HUES48 (cell line): Measurements from ENCODE around the gene JAK1.
A peak's percentile ranks its signal among the peaks of the same experiment; 100 is the strongest.

Experiments used
- H3K27ac ChIP-seq: one replicate; pipeline ENCODE4 v1.7.0; 2013; ENCODE audit warnings: low read depth, low read length, inconsistent platforms
- H3K27me3 ChIP-seq: 2 replicates; pipeline ENCODE4 v1.6.1; 2013; ENCODE audit warnings: mild to moderate bottlenecking, low read length; ENCODE audit not compliant: control insufficient read depth, insufficient read depth
- H3K36me3 ChIP-seq: 2 replicates; pipeline ENCODE4 v1.6.1; 2013; ENCODE audit warnings: low read length; ENCODE audit not compliant: control insufficient read depth, insufficient read depth
- H3K4me1 ChIP-seq: 2 replicates; pipeline ENCODE4 v1.6.1; 2013; ENCODE audit warnings: mild to moderate bottlenecking, low read length; ENCODE audit not compliant: control insufficient read depth, insufficient read depth
- H3K4me3 ChIP-seq: 2 replicates; pipeline ENCODE4 v1.5.1; 2013; ENCODE audit warnings: mild to moderate bottlenecking, low read depth, low read length
- H3K9ac ChIP-seq: 2 replicates; pipeline ENCODE4 v1.6.1; 2013; ENCODE audit warnings: mild to moderate bottlenecking, low read depth, low read length, moderate library complexity
- H3K9me3 ChIP-seq: 2 replicates; pipeline ENCODE4 v1.6.1; 2013; ENCODE audit warnings: low read length; ENCODE audit not compliant: control insufficient read depth, insufficient read depth

The JAK1 gene

GRCh38 chr1:64976361-64976760 is 10.0 kb upstream of the JAK1 start:
- Histone ChIP-seq H3K36me3 (no peaks in the 10 kb centered on the region), H3K4me3 (no peak overlapping the region), H3K27ac (no peak overlapping the region), H3K27me3 (no peaks in the 10 kb centered on the region), H3K4me1 (no peaks in the 10 kb centered on the region), H3K9ac (no peak overlapping the region), H3K9me3 (no peaks in the 10 kb centered on the region)

GRCh38 chr1:64975740-64976139 is 9.4 kb upstream of the JAK1 start:
- no peaks in the 10 kb centered on the region for H3K4me1 ChIP-seq
- H3K4me3 ChIP-seq: no peak overlapping the region

GRCh38 chr1:64975127-64975526 is 8.8 kb upstream of the JAK1 start:
- Histone ChIP-seq H3K9ac (no peak overlapping the region), H3K4me1 (no peaks in the 10 kb centered on the region), H3K36me3 (no peaks in the 10 kb centered on the region), H3K27ac (no peak overlapping the region), H3K9me3 (no peaks in the 10 kb centered on the region), H3K27me3 (no peaks in the 10 kb centered on the region), H3K4me3 (no peak overlapping the region)

More at GRCh38 chr1:64975740-64976139, 9.4 kb upstream of the JAK1 start:
- no peak overlapping the region for H3K27ac ChIP-seq
- H3K9me3 ChIP-seq: no peaks in the 10 kb centered on the region
- no peaks in the 10 kb centered on the region for H3K27me3 ChIP-seq
- no peak overlapping the region for H3K9ac ChIP-seq
- no peaks in the 10 kb centered on the region for H3K36me3 ChIP-seq

- no peak overlapping the region for H3K4me3 ChIP-seq
- no peak overlapping the region for H3K27ac ChIP-seq
- no peaks in the 10 kb centered on the region for H3K4me1 ChIP-seq
- no peaks in the 10 kb centered on the region for H3K27me3 ChIP-seq
- H3K36me3 ChIP-seq: no peaks in the 10 kb centered on the region
- no peaks in the 10 kb centered on the region for H3K9me3 ChIP-seq
- no peak overlapping the region for H3K9ac ChIP-seq
Measured at GRCh38 chr1:64974288-64974825, 8.0 kb upstream of the JAK1 start.

- Histone ChIP-seq H3K9me3 (no peaks in the 10 kb centered on the region), H3K9ac (no peak overlapping the region), H3K4me1 (no peaks in the 10 kb centered on the region), H3K4me3 (no peak overlapping the region), H3K27ac (no peak overlapping the region), H3K36me3 (no peaks in the 10 kb centered on the region), H3K27me3 (no peaks in the 10 kb centered on the region)
Measured at GRCh38 chr1:64973061-64973647, 6.8 kb upstream of the JAK1 start.

GRCh38 chr1:64969305-64970046 is 3.1 kb upstream of the JAK1 start:
- Histone ChIP-seq H3K9ac (no peak overlapping the region), H3K27ac (no peak overlapping the region), H3K27me3 (peaks cover 23% of the 10 kb centered on the region), H3K36me3 (no peaks in the 10 kb centered on the region), H3K4me3 (no peak overlapping the region), H3K4me1 (peaks cover 9% of the 10 kb centered on the region), H3K9me3 (no peaks in the 10 kb centered on the region)

GRCh38 chr1:64967381-64967780 is 1.0 kb upstream of the JAK1 start:
- Histone ChIP-seq H3K4me3 (no peak overlapping the region), H3K9ac (no peak overlapping the region), H3K27me3 (peaks cover 33% of the 10 kb centered on the region), H3K36me3 (no peaks in the 10 kb centered on the region), H3K4me1 (peaks cover 9% of the 10 kb centered on the region), H3K9me3 (no peaks in the 10 kb centered on the region), H3K27ac (no peak overlapping the region)

- peak overlapping the region; percentile 84 for H3K4me3 ChIP-seq
- peaks cover 14% of the 10 kb centered on the region for H3K4me1 ChIP-seq
- H3K27ac ChIP-seq: peak overlapping the region; percentile 85
- H3K9me3 ChIP-seq: no peaks in the 10 kb centered on the region
- H3K27me3 ChIP-seq: peaks cover 33% of the 10 kb centered on the region
- H3K36me3 ChIP-seq: no peaks in the 10 kb centered on the region
- H3K9ac ChIP-seq: peak overlapping the region; percentile 65; the same call in 1 of the 2 replicates
Measured at GRCh38 chr1:64965366-64966157, 787 bp downstream of the JAK1 start.

- Histone ChIP-seq H3K36me3 (no peaks in the 10 kb centered on the region), H3K27ac (no peak overlapping the region), H3K9me3 (no peaks in the 10 kb centered on the region), H3K4me1 (peaks cover 18% of the 10 kb centered on the region), H3K4me3 (no peak overlapping the region), H3K27me3 (peaks cover 33% of the 10 kb centered on the region), H3K9ac (no peak overlapping the region)
Measured at GRCh38 chr1:64963466-64963865, 2.9 kb downstream of the JAK1 start.

- H3K4me1 ChIP-seq: peaks cover 18% of the 10 kb centered on the region
- H3K27me3 ChIP-seq: peaks cover 27% of the 10 kb centered on the region
- H3K27ac ChIP-seq: no peak overlapping the region
- no peaks in the 10 kb centered on the region for H3K36me3 ChIP-seq
- H3K9me3 ChIP-seq: no peaks in the 10 kb centered on the region
- H3K4me3 ChIP-seq: no peak overlapping the region
- H3K9ac ChIP-seq: no peak overlapping the region
Measured at GRCh38 chr1:64962441-64962840, 3.9 kb downstream of the JAK1 start.

- Histone ChIP-seq H3K27me3 (peaks cover 22% of the 10 kb centered on the region), H3K4me1 (peaks cover 21% of the 10 kb centered on the region), H3K9me3 (no peaks in the 10 kb centered on the region), H3K36me3 (no peaks in the 10 kb centered on the region), H3K4me3 (no peak overlapping the region), H3K9ac (no peak overlapping the region), H3K27ac (no peak overlapping the region)
Measured at GRCh38 chr1:64961923-64962322, 4.4 kb downstream of the JAK1 start.
